Naive thymus-derived CD4-positive, alpha-beta T cell (primary cell): Measurements from ENCODE around the gene RANBP1. TPM values are rescaled to one million over a fixed set of nuclear protein-coding genes. Genes with fewer than 3 reads are reported as not detected.

ENCODE experiments used
- ATAC-seq: fragments of 150-1000 bp; cut with Tn5 transposase; 2 replicates; pipeline ENCODE4 v1.10.0; 2021; ENCODE audit warnings: mild to moderate bottlenecking, moderate library complexity
- CTCF ChIA-PET: fragments of 350-600 bp; sonication (Branson Sonifier 250); formaldehyde crosslinking; loops from one replicate; lab custom pipeline; 2021; ENCODE audit warnings: antibody characterized with exemption; lab: Charles Lee
- POLR2A ChIA-PET: fragments of 350-600 bp; sonication (Branson Sonifier 250); formaldehyde crosslinking; loops from one replicate; lab custom pipeline; 2021; ENCODE audit warnings: antibody characterized with exemption, inconsistent platforms; lab: Charles Lee
- DNase-seq, 9 donors: peaks; one replicate each; pipeline versions ENCODE4 v3.0.0 to v3.0.0-alpha.2; 2020 to 2022; ENCODE audit warnings: mixed read lengths in 1 of 9
- H3K27ac ChIP-seq: one replicate; pipeline ENCODE4 v1.7.0; 2013; ENCODE audit warnings: mild to moderate bottlenecking, low read depth, low read length, moderate library complexity
- H3K27me3 ChIP-seq, 2 donors: one replicate each; pipeline ENCODE4 v1.7.0; 2013; ENCODE audit warnings: low read length in 2 of 2, mild to moderate bottlenecking in 2 of 2, moderate library complexity in 2 of 2; ENCODE audit not compliant: control insufficient read depth in 2 of 2, insufficient read depth in 2 of 2
- H3K36me3 ChIP-seq, 3 experiments: 1 replicate in 2 of 3; 2 replicates in 1 of 3; pipeline ENCODE4 v1.7.0; 2013; ENCODE audit warnings: low read length in 3 of 3, mild to moderate bottlenecking in 3 of 3, moderate library complexity in 1 of 3; ENCODE audit not compliant: insufficient read depth in 3 of 3, control insufficient read depth in 2 of 3
- H3K4me1 ChIP-seq, 2 donors: one replicate each; pipeline ENCODE4 v1.7.0; 2013; ENCODE audit warnings: low read length in 2 of 2, mild to moderate bottlenecking in 2 of 2, moderate library complexity in 1 of 2; ENCODE audit not compliant: control insufficient read depth in 2 of 2, insufficient read depth in 2 of 2
- H3K4me3 ChIP-seq: 2 replicates; pipeline ENCODE4 v1.7.0; 2013; ENCODE audit warnings: mild to moderate bottlenecking, low read length
- H3K9me3 ChIP-seq, 3 experiments: 1 replicate in 2 of 3; 2 replicates in 1 of 3; pipeline ENCODE4 v1.7.0; 2013; ENCODE audit warnings: low read length in 3 of 3; ENCODE audit not compliant: control insufficient read depth in 2 of 3
- H3K27ac Mint-ChIP-seq, 9 donors: one replicate each; pipeline ENCODE4 v1.8.0; 2020 to 2022; ENCODE audit warnings: mixed read lengths in 9 of 9, mild to moderate bottlenecking in 8 of 9, moderate library complexity in 5 of 9, inconsistent platforms in 2 of 9
- H3K27me3 Mint-ChIP-seq, 5 donors: one replicate each; pipeline ENCODE4 v1.8.0; 2021 to 2022; ENCODE audit warnings: mixed read lengths in 5 of 5, mild to moderate bottlenecking in 1 of 5
- H3K36me3 Mint-ChIP-seq, 5 donors: one replicate each; pipeline ENCODE4 v1.8.0; 2020 to 2022; ENCODE audit warnings: mixed read lengths in 5 of 5, mild to moderate bottlenecking in 3 of 5, inconsistent platforms in 1 of 5
- H3K4me1 Mint-ChIP-seq, 7 donors: one replicate each; pipeline ENCODE4 v1.8.0; 2020 to 2022; ENCODE audit warnings: mixed read lengths in 7 of 7, mild to moderate bottlenecking in 3 of 7, inconsistent platforms in 1 of 7
- H3K4me3 Mint-ChIP-seq, 10 donors: one replicate each; pipeline ENCODE4 v1.8.0; 2020 to 2022; ENCODE audit warnings: mild to moderate bottlenecking in 10 of 10, mixed read lengths in 10 of 10, moderate library complexity in 6 of 10, inconsistent platforms in 2 of 10
- H3K9me3 Mint-ChIP-seq, 11 donors: one replicate each; pipeline ENCODE4 v1.8.0; 2020 to 2022; ENCODE audit warnings: mixed read lengths in 11 of 11, mild to moderate bottlenecking in 4 of 11, inconsistent platforms in 1 of 11, moderate library complexity in 1 of 11
- intact Hi-C, 2 donors: fragments of 100-400 bp; cut with micrococcal nuclease; formaldehyde crosslinking; loops; one replicate each; pipeline ENCODE4 v1.15.1; 2023
- polyA plus RNA-seq, 2 donors: library from polyadenylated mRNA; unstranded; fragments of 300-500 nt; fragmentation: Illumina TruSeq; gene quantifications; one replicate each; pipeline ENCODE4 v1.2.3, GENCODE V29; 2021
- total RNA-seq, 6 experiments: library from RNA in 5 of 6; stranded (reverse) in 5 of 6; gene quantifications; 1 replicate in 5 of 6; 2 replicates in 1 of 6; pipeline ENCODE4 v1.2.3 and lab custom pipeline; 2021 to 2026

RANBP1 gene
- total and polyA plus RNA-seq, 7 experiments from 2014 or later: 50.4 to 224 (median 75.5) TPM

GRCh38 chr22:20106205-20106848 lies 9.6 kb upstream of the RANBP1 start:
- Histone ChIP-seq H3K4me3 (no peak overlapping the region), H3K27ac (no peak overlapping the region), H3K9me3 (no peaks in the 10 kb centered on the region), H3K4me1 (no peaks in the 10 kb centered on the region), H3K27me3 (no peaks in the 10 kb centered on the region), H3K36me3 (peaks cover 0 to 72% (median 6%) of the 10 kb centered on the region in 3 experiments)
- Mint-ChIP-seq H3K9me3 (no peaks in the 10 kb centered on the region), H3K4me1 (peaks cover 5 to 20% (median 16%) of the 10 kb centered on the region in 7 donors), H3K36me3 (peaks cover 0 to 10% (median 4%) of the 10 kb centered on the region in 5 donors), H3K4me3 (no peak overlapping the region), H3K27me3 (no peaks in the 10 kb centered on the region), H3K27ac (no peak overlapping the region)
- POLR2A ChIA-PET: interaction anchor here (1.7 kb wide), 1 partner anchor 10 kb away, joined by 6 read pairs; the partner anchor contains the start of genes RANBP1 and TRMT2A
- ATAC-seq: no peak
- CTCF ChIA-PET: no interaction called here
- DNase-seq: no peak
- intact Hi-C loops: no loop called here

- H3K4me3 ChIP-seq: no peak overlapping the region
- peaks cover 0 to 10% (median 4%) of the 10 kb centered on the region in 5 donors for H3K36me3 Mint-ChIP-seq
- H3K4me1 ChIP-seq: peaks cover 0 to 2% of the 10 kb centered on the region in 2 donors
- CTCF ChIA-PET: no interaction called here
- H3K27ac Mint-ChIP-seq: peak overlapping the region in 1 of 9 donors; percentile 16
- H3K9me3 ChIP-seq: no peaks in the 10 kb centered on the region
- H3K9me3 Mint-ChIP-seq: no peaks in the 10 kb centered on the region
- DNase-seq: no peak
- no peaks in the 10 kb centered on the region for H3K27me3 ChIP-seq
- no peak overlapping the region for H3K4me3 Mint-ChIP-seq
- ATAC-seq: no peak
- H3K4me1 Mint-ChIP-seq: peaks cover 7 to 20% (median 14%) of the 10 kb centered on the region in 7 donors
- POLR2A ChIA-PET: interaction anchor here (0.8 to 1.7 kb wide), 2 partner anchors 10 to 15 kb away, joined by 4 to 6 read pairs; partner anchors contain the start of genes RANBP1 and TRMT2A
- no peaks in the 10 kb centered on the region for H3K27me3 Mint-ChIP-seq
- intact Hi-C loops: no loop called here
- H3K36me3 ChIP-seq: peaks cover 0 to 74% (median 6%) of the 10 kb centered on the region in 3 experiments
- H3K27ac ChIP-seq: no peak overlapping the region
These were observed 9.1 kb upstream of the RANBP1 start for GRCh38 chr22:20106849-20107237.

- H3K36me3 Mint-ChIP-seq: peaks cover 0 to 7% (median 6%) of the 10 kb centered on the region in 5 donors
- H3K4me1 ChIP-seq: peaks cover 0 to 6% of the 10 kb centered on the region in 2 donors
- ATAC-seq (no peak), DNase-seq (no peak)
- no peak overlapping the region for H3K4me3 ChIP-seq
- H3K27ac Mint-ChIP-seq: peak overlapping the region in 7 of 9 donors; percentile 25 to 63 (median 55)
- ChIA-PET CTCF (no interaction called here), POLR2A (interaction anchor here (0.8 to 1.7 kb wide), 2 partner anchors 9 to 16 kb away, joined by 4 to 6 read pairs; partner anchors contain the start of genes RANBP1 and TRMT2A)
- no peaks in the 10 kb centered on the region for H3K27me3 ChIP-seq
- no peak overlapping the region for H3K4me3 Mint-ChIP-seq
- intact Hi-C loops: no loop called here
- peaks cover 0 to 80% (median 6%) of the 10 kb centered on the region in 3 experiments for H3K36me3 ChIP-seq
- H3K27me3 Mint-ChIP-seq: no peaks in the 10 kb centered on the region
- H3K9me3 Mint-ChIP-seq: no peaks in the 10 kb centered on the region
- peaks cover 7 to 19% (median 9%) of the 10 kb centered on the region in 7 donors for H3K4me1 Mint-ChIP-seq
- H3K9me3 ChIP-seq: no peaks in the 10 kb centered on the region
- H3K27ac ChIP-seq: no peak overlapping the region
These were observed 8.4 kb upstream of the RANBP1 start for GRCh38 chr22:20107471-20107901.

- Mint-ChIP-seq H3K27ac (peak overlapping the region in 7 of 9 donors; percentile 25 to 63 (median 57)), H3K27me3 (no peaks in the 10 kb centered on the region), H3K36me3 (peaks cover 0 to 7% (median 6%) of the 10 kb centered on the region in 5 donors), H3K4me3 (no peak overlapping the region), H3K9me3 (no peaks in the 10 kb centered on the region), H3K4me1 (peaks cover under 1 to 15% (median 8%) of the 10 kb centered on the region in 7 donors)
- no peak for ATAC-seq
- Histone ChIP-seq H3K4me1 (peaks cover 0 to 6% of the 10 kb centered on the region in 2 donors), H3K4me3 (no peak overlapping the region), H3K27me3 (no peaks in the 10 kb centered on the region), H3K9me3 (no peaks in the 10 kb centered on the region), H3K27ac (no peak overlapping the region), H3K36me3 (peaks cover 0 to 87% (median 6%) of the 10 kb centered on the region in 3 experiments)
- no peak for DNase-seq
- intact Hi-C loops: no loop called here
- ChIA-PET POLR2A (no interaction called here), CTCF (interaction anchor here (0.6 kb wide), 1 partner anchor 470 kb away, joined by 4 read pairs; no protein-coding TSS in a partner anchor)
These were observed 7.8 kb upstream of the RANBP1 start for GRCh38 chr22:20107951-20108756.

GRCh38 chr22:20108757-20109230 lies 7.1 kb upstream of the RANBP1 start:
- DNase-seq (no peak), ATAC-seq (no peak)
- Histone ChIP-seq H3K36me3 (peaks cover 0 to 88% (median 6%) of the 10 kb centered on the region in 3 experiments), H3K9me3 (no peaks in the 10 kb centered on the region), H3K27ac (no peak overlapping the region), H3K4me3 (no peak overlapping the region), H3K4me1 (peaks cover 0 to 6% of the 10 kb centered on the region in 2 donors), H3K27me3 (no peaks in the 10 kb centered on the region)
- Mint-ChIP-seq H3K36me3 (peaks cover 0 to 7% (median 6%) of the 10 kb centered on the region in 5 donors), H3K27me3 (no peaks in the 10 kb centered on the region), H3K27ac (peak overlapping the region in 5 of 9 donors; percentile 16 to 57 (median 34)), H3K4me1 (peaks cover 0 to 15% (median 8%) of the 10 kb centered on the region in 7 donors), H3K9me3 (no peaks in the 10 kb centered on the region), H3K4me3 (no peak overlapping the region)
- POLR2A ChIA-PET: no interaction called here
- CTCF ChIA-PET: interaction anchor here (0.6 kb wide), 2 partner anchors 12 to 470 kb away, joined by 4 to 8 read pairs; no protein-coding TSS in a partner anchor
- intact Hi-C loops: no loop called here
